ENCODE results near the gene LRRC8B.

DNA sequence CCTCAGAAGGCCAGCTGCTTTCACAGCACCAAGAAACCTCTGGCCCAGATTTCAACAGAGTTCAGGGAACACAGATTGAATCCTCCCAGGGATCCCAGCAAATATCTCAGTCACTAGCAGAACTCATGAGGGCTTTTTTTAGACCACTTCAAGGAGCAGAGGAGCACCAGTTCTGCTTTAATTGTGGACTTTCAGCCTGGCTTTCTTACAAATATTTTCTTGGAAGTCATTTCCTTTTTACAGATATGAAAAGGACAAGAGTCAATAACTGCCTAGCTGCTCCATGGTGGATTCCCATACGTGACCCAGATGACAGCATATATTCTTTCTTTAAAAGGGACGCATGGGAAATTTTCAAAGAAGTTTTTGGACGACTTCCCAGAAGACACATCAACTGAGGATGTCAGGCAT lies 6.4 kb upstream of the LRRC8B start:
- TF ChIP-seq, protein P1, sequence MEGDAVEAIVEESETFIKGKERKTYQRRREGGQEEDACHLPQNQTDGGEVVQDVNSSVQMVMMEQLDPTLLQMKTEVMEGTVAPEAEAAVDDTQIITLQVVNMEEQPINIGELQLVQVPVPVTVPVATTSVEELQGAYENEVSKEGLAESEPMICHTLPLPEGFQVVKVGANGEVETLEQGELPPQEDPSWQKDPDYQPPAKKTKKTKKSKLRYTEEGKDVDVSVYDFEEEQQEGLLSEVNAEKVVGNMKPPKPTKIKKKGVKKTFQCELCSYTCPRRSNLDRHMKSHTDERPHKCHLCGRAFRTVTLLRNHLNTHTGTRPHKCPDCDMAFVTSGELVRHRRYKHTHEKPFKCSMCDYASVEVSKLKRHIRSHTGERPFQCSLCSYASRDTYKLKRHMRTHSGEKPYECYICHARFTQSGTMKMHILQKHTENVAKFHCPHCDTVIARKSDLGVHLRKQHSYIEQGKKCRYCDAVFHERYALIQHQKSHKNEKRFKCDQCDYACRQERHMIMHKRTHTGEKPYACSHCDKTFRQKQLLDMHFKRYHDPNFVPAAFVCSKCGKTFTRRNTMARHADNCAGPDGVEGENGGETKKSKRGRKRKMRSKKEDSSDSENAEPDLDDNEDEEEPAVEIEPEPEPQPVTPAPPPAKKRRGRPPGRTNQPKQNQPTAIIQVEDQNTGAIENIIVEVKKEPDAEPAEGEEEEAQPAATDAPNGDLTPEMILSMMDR (IDR thresholded peaks at IDR 0.05; ENCODE audit: poor library complexity) = no peak
- no peak for TF ChIP-seq EZH2phosphoT487 (IDR thresholded peaks at IDR 0.05; ENCODE audit: low read depth, severe bottlenecking, unreplicated experiment)

Measured in hepatocyte (in vitro differentiated cells).